Hepatocyte (in vitro differentiated cells): ENCODE data around the gene CDC42EP2. TPM values are rescaled to one million over a fixed set of nuclear protein-coding genes. Genes with fewer than 3 reads are reported as not detected.

Experiments
- DNase-seq: peaks from one replicate; pipeline ENCODE4 v3.0.0-alpha.2; 2016; ENCODE audit warnings: low spot score
- H2AFZ ChIP-seq: fragments of 200-600 bp; sonication (generic); 2 replicates; pipeline ENCODE4 v1.6.0; 2016; ENCODE audit warnings: antibody characterized with exemption, mild to moderate bottlenecking
- H3K27ac ChIP-seq: fragments of 200-600 bp; sonication (generic); 2 replicates; pipeline ENCODE4 v1.5.1; 2016; ENCODE audit warnings: mild to moderate bottlenecking
- H3K27me3 ChIP-seq: fragments of 200-600 bp; sonication (generic); 2 replicates; pipeline ENCODE4 v1.6.1; 2016
- H3K36me3 ChIP-seq: fragments of 200-600 bp; sonication (generic); replicated peaks from 2 replicates; pipeline ENCODE4 v1.5.1; 2016; ENCODE audit warnings: low read depth; ENCODE audit not compliant: insufficient read depth
- H3K4me1 ChIP-seq: fragments of 200-600 bp; sonication (generic); 2 replicates; pipeline ENCODE4 v1.5.1; 2016; ENCODE audit warnings: mild to moderate bottlenecking, moderate library complexity; ENCODE audit not compliant: insufficient read depth
- H3K4me2 ChIP-seq: fragments of 200-600 bp; sonication (generic); 2 replicates; pipeline ENCODE4 v1.6.0; 2016
- H3K4me3 ChIP-seq: fragments of 200-600 bp; sonication (generic); 2 replicates; pipeline ENCODE4 v1.5.1; 2016; ENCODE audit warnings: mild to moderate bottlenecking
- H3K79me2 ChIP-seq: fragments of 200-600 bp; sonication (generic); 2 replicates; pipeline ENCODE4 v1.6.0; 2017; ENCODE audit warnings: mild to moderate bottlenecking
- H3K9me2 ChIP-seq: fragments of 200-600 bp; sonication (generic); replicated peaks from 2 replicates; pipeline ENCODE4 v1.6.0; 2017; ENCODE audit warnings: mild to moderate bottlenecking; ENCODE audit not compliant: insufficient read depth
- H3K9me3 ChIP-seq: fragments of 200-600 bp; sonication (generic); 2 replicates; pipeline ENCODE4 v1.5.1; 2016; ENCODE audit warnings: low read depth, mild to moderate bottlenecking
- H4K20me1 ChIP-seq: fragments of 200-600 bp; sonication (generic); 2 replicates; pipeline ENCODE4 v1.6.0; 2016; ENCODE audit warnings: mild to moderate bottlenecking; ENCODE audit not compliant: insufficient read depth, poor library complexity, severe bottlenecking
- CTCF ChIP-seq: fragments of 200-600 bp; sonication (generic); IDR thresholded peaks from 2 replicates; pipeline ENCODE4 v1.5.1; 2016; ENCODE audit warnings: antibody characterized with exemption, mild to moderate bottlenecking; ENCODE audit not compliant: poor library complexity
- EZH2 ChIP-seq: fragments of 200-600 bp; sonication (generic); IDR thresholded peaks from 2 replicates; pipeline ENCODE4 v1.6.1; 2016; ENCODE audit warnings: antibody characterized with exemption, mild to moderate bottlenecking, borderline replicate concordance
- EZH2phosphoT487 ChIP-seq: fragments of 200-600 bp; sonication (generic); IDR thresholded peaks from one replicate; pipeline ENCODE4 v1.6.1; 2018; ENCODE audit warnings: antibody characterized with exemption, mild to moderate bottlenecking, low read depth, moderate library complexity; ENCODE audit not compliant: unreplicated experiment, severe bottlenecking
- WGBS: methylation state at CpG from one replicate; pipeline ENCODE4 v1.1.6; 2016; ENCODE audit warnings: low lambda C conversion rate; ENCODE audit errors: missing lambda C conversion rate; 5-methylcytosine and 5-hydroxymethylcytosine counted together
- polyA plus RNA-seq: library from polyadenylated mRNA; unstranded; fragments of >200 nt; fragmentation: Nextera tagmentation; extraction: Ambion mirVana; gene quantifications from 2 replicates; pipeline ENCODE4 v1.2.1, GENCODE V29; 2016
- total RNA-seq: library from RNA; depleted of rRNA; stranded (reverse); fragments of >200 nt; gene quantifications from 2 replicates; pipeline ENCODE4 v1.2.3, GENCODE V29; 2014

CDC42EP2 gene
- total and polyA plus RNA-seq, 2 experiments from 2014 or later, result 21.7 to 35.0 TPM

GRCh38 chr11:65341856-65342255 lies 27.2 kb downstream of the CDC42EP2 start:
- peaks cover 56% of the 10 kb centered on the region for H3K79me2 ChIP-seq
- no peaks in the 10 kb centered on the region for H3K27me3 ChIP-seq
- no peak overlapping the region for H3K4me2 ChIP-seq
- no peaks in the 10 kb centered on the region for H3K4me1 ChIP-seq
- H3K36me3 ChIP-seq, result no peaks in the 10 kb centered on the region
- peaks cover 41% of the 10 kb centered on the region for H4K20me1 ChIP-seq
- H3K9me3 ChIP-seq, result no peaks in the 10 kb centered on the region
- no peak overlapping the region for H3K27ac ChIP-seq
- WGBS, result 93% methylated on average over 3 of the region's 3 CpGs
- no peak overlapping the region for H3K4me3 ChIP-seq
- TF ChIP-seq EZH2, result no peak
- no peak for TF ChIP-seq CTCF
- no peak for TF ChIP-seq EZH2phosphoT487
- no peak for DNase-seq
- H2AFZ ChIP-seq, result no peak overlapping the region
- H3K9me2 ChIP-seq, result no peaks in the 10 kb centered on the region

- no peaks in the 10 kb centered on the region for H3K9me2 ChIP-seq
- peaks cover 4% of the 10 kb centered on the region for H4K20me1 ChIP-seq
- no peaks in the 10 kb centered on the region for H3K4me1 ChIP-seq
- H3K4me3 ChIP-seq, result no peak overlapping the region
- no peak overlapping the region for H3K4me2 ChIP-seq
- no peaks in the 10 kb centered on the region for H3K79me2 ChIP-seq
- H3K27me3 ChIP-seq, result peaks cover 5% of the 10 kb centered on the region
- H3K36me3 ChIP-seq, result peaks cover 3% of the 10 kb centered on the region
- no peaks in the 10 kb centered on the region for H3K9me3 ChIP-seq
- DNase-seq, result no peak
- TF ChIP-seq EZH2 (no peak), CTCF (no peak), EZH2phosphoT487 (no peak)
- WGBS, result 100% methylated on average over 2 of the region's 2 CpGs
- H2AFZ ChIP-seq, result no peak overlapping the region
- H3K27ac ChIP-seq, result no peak overlapping the region
Observed at GRCh38 chr11:65351511-65351910, 36.8 kb downstream of the CDC42EP2 start.

GRCh38 chr11:65352783-65353182 lies 38.1 kb downstream of the CDC42EP2 start:
- 88% methylated on average over 3 of the region's 3 CpGs for WGBS
- Histone ChIP-seq H3K27ac (no peak overlapping the region), H3K36me3 (peaks cover 3% of the 10 kb centered on the region), H3K79me2 (no peaks in the 10 kb centered on the region), H3K9me2 (no peaks in the 10 kb centered on the region), H4K20me1 (peaks cover 4% of the 10 kb centered on the region), H3K4me1 (peaks cover 7% of the 10 kb centered on the region), H3K4me3 (no peak overlapping the region), H3K9me3 (no peaks in the 10 kb centered on the region), H2AFZ (no peak overlapping the region), H3K27me3 (peaks cover 5% of the 10 kb centered on the region), H3K4me2 (no peak overlapping the region)
- no peak for DNase-seq
- TF ChIP-seq CTCF, result peak; percentile 52
- no peak for TF ChIP-seq EZH2phosphoT487

- Histone ChIP-seq H3K27ac (peak overlapping the region; percentile 20), H3K4me3 (no peak overlapping the region), H3K4me2 (peak overlapping the region; percentile 77), H3K9me2 (no peaks in the 10 kb centered on the region), H3K36me3 (no peaks in the 10 kb centered on the region), H3K27me3 (peaks cover 5% of the 10 kb centered on the region), H3K4me1 (peaks cover 7% of the 10 kb centered on the region), H2AFZ (no peak overlapping the region), H3K9me3 (no peaks in the 10 kb centered on the region), H4K20me1 (peaks cover 4% of the 10 kb centered on the region), H3K79me2 (no peaks in the 10 kb centered on the region)
- WGBS, result 90% methylated on average over 7 of the region's 7 CpGs
- TF ChIP-seq CTCF (no peak), EZH2phosphoT487 (no peak), EZH2 (no peak)
- DNase-seq, result no peak
Observed at GRCh38 chr11:65353376-65353775, 38.7 kb downstream of the CDC42EP2 start.
